ENCODE measurements around the gene SGTA. TPM values are rescaled to one million over a fixed set of nuclear protein-coding genes. Genes with fewer than 3 reads are reported as not detected.

The SGTA gene
- total and polyA plus RNA-seq, 2 of the 13 experiments (the other 11 are each of a cell fraction or from before 2014, with no cell fraction given) = 43.9 to 47.4 TPM

DNA sequence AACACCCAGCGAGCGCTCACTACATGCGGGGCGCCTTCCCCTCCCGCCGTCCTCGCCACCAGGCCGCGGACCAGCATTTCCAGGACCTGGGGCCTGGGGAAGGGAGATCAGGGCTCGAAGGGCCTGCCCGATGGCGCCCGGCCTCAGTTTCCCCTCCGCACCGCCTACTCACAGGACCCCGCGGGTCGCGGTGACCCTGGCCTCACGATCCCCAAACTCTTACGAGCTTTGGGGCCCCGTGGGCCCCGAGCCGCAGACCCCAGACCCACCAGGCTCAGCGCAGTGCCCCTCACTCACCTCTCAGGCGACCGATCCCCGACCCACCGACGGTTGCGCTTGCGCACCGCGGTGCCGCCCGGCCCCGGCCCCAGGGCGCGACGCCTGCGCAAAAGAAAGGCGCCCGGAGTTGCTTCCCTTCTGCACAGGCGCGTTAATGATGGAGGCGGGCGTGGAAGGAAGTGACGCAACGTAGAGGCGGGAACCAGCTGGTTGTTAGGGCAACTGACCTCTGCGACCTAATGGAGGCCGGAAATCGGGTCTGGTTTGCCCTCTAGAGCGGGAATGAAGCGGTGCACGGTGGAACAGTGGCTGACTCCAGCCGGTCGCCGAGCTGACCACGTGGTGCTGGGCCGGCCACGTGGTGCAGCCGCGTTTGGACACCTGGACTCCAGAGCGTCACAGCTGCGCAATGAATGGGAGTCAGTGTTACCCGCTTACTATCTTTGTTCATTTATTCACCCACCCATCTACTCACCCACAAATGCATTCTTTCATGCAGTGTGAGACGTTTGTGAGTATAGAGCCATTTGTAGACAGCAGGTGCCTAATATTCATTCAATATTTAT lies at the start of gene SGTA (continued):
- TF ChIP-seq ZNF225 (CRISPR knock-in tag; IDR thresholded peaks at IDR 0.05) (peak; percentile 65; the same call in 1 of the 2 replicates), MEF2D (CRISPR knock-in tag; IDR thresholded peaks at IDR 0.05) (peak; percentile 97), ZSCAN22 (CRISPR knock-in tag; IDR thresholded peaks at IDR 0.05) (0 out of 2 replicates have a peak, but pooled peaks have one; percentile 36), ZNF773 (CRISPR knock-in tag; IDR thresholded peaks at IDR 0.05; ENCODE audit: borderline replicate concordance) (peak; percentile 93; the same call in 1 of the 2 replicates), RARA (CRISPR knock-in tag; IDR thresholded peaks at IDR 0.05) (peak; percentile 76), MEIS2 (CRISPR knock-in tag; IDR thresholded peaks at IDR 0.05) (peak; percentile 93; the same call in 1 of the 2 replicates), CHCHD3 (CRISPR knock-in tag; IDR thresholded peaks at IDR 0.05) (peak; percentile 90; the same call in 1 of the 2 replicates), ZNF180 (CRISPR knock-in tag; IDR thresholded peaks at IDR 0.05; ENCODE audit: borderline replicate concordance, low read depth) (peak; percentile 28; the same call in 1 of the 2 replicates), KLF6 (CRISPR knock-in tag; IDR thresholded peaks at IDR 0.05) (peak; percentile 93), NR2F2 (IDR thresholded peaks at IDR 0.05; ENCODE audit: borderline replicate concordance, low read depth) (peak; percentile 78; the same call in 1 of the 2 replicates), MIER3 (CRISPR knock-in tag; IDR thresholded peaks at IDR 0.05; ENCODE audit: borderline replicate concordance) (peak; percentile 89; the same call in 1 of the 2 replicates), KDM6A (CRISPR knock-in tag; IDR thresholded peaks at IDR 0.05; ENCODE audit: low read depth) (no peak), ETV5 (CRISPR knock-in tag; IDR thresholded peaks at IDR 0.05; ENCODE audit: borderline replicate concordance) (peak; percentile 85), SKIL (CRISPR knock-in tag; IDR thresholded peaks at IDR 0.05; ENCODE audit: borderline replicate concordance) (peak; percentile 59; the same call in 1 of the 2 replicates), ZSCAN31 (CRISPR knock-in tag; IDR thresholded peaks at IDR 0.05; ENCODE audit: low read depth) (peak; percentile 98), STAT6 (CRISPR knock-in tag; IDR thresholded peaks at IDR 0.05; ENCODE audit: borderline replicate concordance) (peak; percentile 66; the same call in 1 of the 2 replicates), KAT8 (CRISPR knock-in tag; IDR thresholded peaks at IDR 0.05) (peak; percentile 95)
- TF ChIP-seq, protein P1, sequence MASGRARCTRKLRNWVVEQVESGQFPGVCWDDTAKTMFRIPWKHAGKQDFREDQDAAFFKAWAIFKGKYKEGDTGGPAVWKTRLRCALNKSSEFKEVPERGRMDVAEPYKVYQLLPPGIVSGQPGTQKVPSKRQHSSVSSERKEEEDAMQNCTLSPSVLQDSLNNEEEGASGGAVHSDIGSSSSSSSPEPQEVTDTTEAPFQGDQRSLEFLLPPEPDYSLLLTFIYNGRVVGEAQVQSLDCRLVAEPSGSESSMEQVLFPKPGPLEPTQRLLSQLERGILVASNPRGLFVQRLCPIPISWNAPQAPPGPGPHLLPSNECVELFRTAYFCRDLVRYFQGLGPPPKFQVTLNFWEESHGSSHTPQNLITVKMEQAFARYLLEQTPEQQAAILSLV (CRISPR knock-in tag; IDR thresholded peaks at IDR 0.05; ENCODE audit: borderline replicate concordance) = peak; percentile 88; the same call in 1 of the 2 replicates
- TF ChIP-seq, protein P2, sequence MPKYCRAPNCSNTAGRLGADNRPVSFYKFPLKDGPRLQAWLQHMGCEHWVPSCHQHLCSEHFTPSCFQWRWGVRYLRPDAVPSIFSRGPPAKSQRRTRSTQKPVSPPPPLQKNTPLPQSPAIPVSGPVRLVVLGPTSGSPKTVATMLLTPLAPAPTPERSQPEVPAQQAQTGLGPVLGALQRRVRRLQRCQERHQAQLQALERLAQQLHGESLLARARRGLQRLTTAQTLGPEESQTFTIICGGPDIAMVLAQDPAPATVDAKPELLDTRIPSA (CRISPR knock-in tag; IDR thresholded peaks at IDR 0.05; ENCODE audit: borderline replicate concordance) = peak; percentile 61; the same call in 1 of the 2 replicates
- TF ChIP-seq, protein P3, sequence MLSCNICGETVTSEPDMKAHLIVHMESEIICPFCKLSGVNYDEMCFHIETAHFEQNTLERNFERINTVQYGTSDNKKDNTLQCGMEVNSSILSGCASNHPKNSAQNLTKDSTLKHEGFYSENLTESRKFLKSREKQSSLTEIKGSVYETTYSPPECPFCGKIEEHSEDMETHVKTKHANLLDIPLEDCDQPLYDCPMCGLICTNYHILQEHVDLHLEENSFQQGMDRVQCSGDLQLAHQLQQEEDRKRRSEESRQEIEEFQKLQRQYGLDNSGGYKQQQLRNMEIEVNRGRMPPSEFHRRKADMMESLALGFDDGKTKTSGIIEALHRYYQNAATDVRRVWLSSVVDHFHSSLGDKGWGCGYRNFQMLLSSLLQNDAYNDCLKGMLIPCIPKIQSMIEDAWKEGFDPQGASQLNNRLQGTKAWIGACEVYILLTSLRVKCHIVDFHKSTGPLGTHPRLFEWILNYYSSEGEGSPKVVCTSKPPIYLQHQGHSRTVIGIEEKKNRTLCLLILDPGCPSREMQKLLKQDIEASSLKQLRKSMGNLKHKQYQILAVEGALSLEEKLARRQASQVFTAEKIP (CRISPR knock-in tag; IDR thresholded peaks at IDR 0.05; ENCODE audit: borderline replicate concordance) = no peak

Measured in HepG2 (cell line).